ENCODE measurements around the gene MARCHF4. TPM values are rescaled to one million over a fixed set of nuclear protein-coding genes. Genes with fewer than 3 reads are reported as not detected.
A peak's percentile ranks its signal among the peaks of the same experiment; 100 is the strongest.

MARCHF4 gene
- total RNA-seq, 3 donors from 2014 or later, result 0.22 to 0.29 (median 0.25) TPM

- ATAC-seq (no peak), DNase-seq (no peak)
- Histone ChIP-seq H3K36me3 (ENCODE audit: low read depth) (no peaks in the 10 kb centered on the region), H3K4me3 (no peak overlapping the region), H3K9me3 (no peaks in the 10 kb centered on the region), H3K4me1 (ENCODE audit: low read depth) (no peaks in the 10 kb centered on the region)
- intact Hi-C loops (cut with DNase I, micrococcal nuclease), result no loop called here
- TF ChIP-seq CTCF (IDR thresholded peaks at IDR 0.05), result no peak
These were observed 20.9 kb upstream of the MARCHF4 start for GRCh38 chr2:216392945-216393840.

- no peaks in the 10 kb centered on the region for H3K9me3 ChIP-seq
- intact Hi-C loops (cut with DNase I, micrococcal nuclease), result no loop called here
- H3K36me3 ChIP-seq (ENCODE audit: low read depth), result no peaks in the 10 kb centered on the region
- no peak for ATAC-seq
- no peak for TF ChIP-seq CTCF (IDR thresholded peaks at IDR 0.05)
- DNase-seq, result no peak
- H3K4me3 ChIP-seq, result no peak overlapping the region
- H3K4me1 ChIP-seq (ENCODE audit: low read depth), result no peaks in the 10 kb centered on the region
These were observed 19.8 kb upstream of the MARCHF4 start for GRCh38 chr2:216392018-216392562.

GRCh38 chr2:216391401-216391800, 19.1 kb upstream of the MARCHF4 start:
- no peak for DNase-seq
- H3K4me1 ChIP-seq (ENCODE audit: low read depth), result no peaks in the 10 kb centered on the region
- intact Hi-C loops (cut with DNase I, micrococcal nuclease), result no loop called here
- no peaks in the 10 kb centered on the region for H3K9me3 ChIP-seq
- TF ChIP-seq CTCF (IDR thresholded peaks at IDR 0.05), result no peak
- H3K36me3 ChIP-seq (ENCODE audit: low read depth), result no peaks in the 10 kb centered on the region
- H3K4me3 ChIP-seq, result no peak overlapping the region
- ATAC-seq, result no peak

- no peak for TF ChIP-seq CTCF (IDR thresholded peaks at IDR 0.05)
- Histone ChIP-seq H3K9me3 (no peaks in the 10 kb centered on the region), H3K4me1 (ENCODE audit: low read depth) (no peaks in the 10 kb centered on the region), H3K4me3 (no peak overlapping the region), H3K36me3 (ENCODE audit: low read depth) (no peaks in the 10 kb centered on the region)
- intact Hi-C loops (cut with DNase I, micrococcal nuclease), result no loop called here
- DNase-seq, result no peak
- no peak for ATAC-seq
These were observed 17.3 kb upstream of the MARCHF4 start for GRCh38 chr2:216389570-216389969.

- TF ChIP-seq CTCF (IDR thresholded peaks at IDR 0.05), result no peak
- Histone ChIP-seq H3K9me3 (no peaks in the 10 kb centered on the region), H3K4me1 (ENCODE audit: low read depth) (no peaks in the 10 kb centered on the region), H3K36me3 (ENCODE audit: low read depth) (no peaks in the 10 kb centered on the region), H3K4me3 (no peak overlapping the region)
- no peak for DNase-seq
- intact Hi-C loops (cut with DNase I, micrococcal nuclease), result no loop called here
- peak; percentile 41 for ATAC-seq
These were observed 16.0 kb upstream of the MARCHF4 start for GRCh38 chr2:216388046-216388884.
